ENCODE measurements around the gene IZUMO1R.
"Not testable (repeated sequence)": the region's sequence is repeated elsewhere in the genome, so short reads cannot be mapped to it uniquely, and the experiment has no call there.

IZUMO1R gene

DNA sequence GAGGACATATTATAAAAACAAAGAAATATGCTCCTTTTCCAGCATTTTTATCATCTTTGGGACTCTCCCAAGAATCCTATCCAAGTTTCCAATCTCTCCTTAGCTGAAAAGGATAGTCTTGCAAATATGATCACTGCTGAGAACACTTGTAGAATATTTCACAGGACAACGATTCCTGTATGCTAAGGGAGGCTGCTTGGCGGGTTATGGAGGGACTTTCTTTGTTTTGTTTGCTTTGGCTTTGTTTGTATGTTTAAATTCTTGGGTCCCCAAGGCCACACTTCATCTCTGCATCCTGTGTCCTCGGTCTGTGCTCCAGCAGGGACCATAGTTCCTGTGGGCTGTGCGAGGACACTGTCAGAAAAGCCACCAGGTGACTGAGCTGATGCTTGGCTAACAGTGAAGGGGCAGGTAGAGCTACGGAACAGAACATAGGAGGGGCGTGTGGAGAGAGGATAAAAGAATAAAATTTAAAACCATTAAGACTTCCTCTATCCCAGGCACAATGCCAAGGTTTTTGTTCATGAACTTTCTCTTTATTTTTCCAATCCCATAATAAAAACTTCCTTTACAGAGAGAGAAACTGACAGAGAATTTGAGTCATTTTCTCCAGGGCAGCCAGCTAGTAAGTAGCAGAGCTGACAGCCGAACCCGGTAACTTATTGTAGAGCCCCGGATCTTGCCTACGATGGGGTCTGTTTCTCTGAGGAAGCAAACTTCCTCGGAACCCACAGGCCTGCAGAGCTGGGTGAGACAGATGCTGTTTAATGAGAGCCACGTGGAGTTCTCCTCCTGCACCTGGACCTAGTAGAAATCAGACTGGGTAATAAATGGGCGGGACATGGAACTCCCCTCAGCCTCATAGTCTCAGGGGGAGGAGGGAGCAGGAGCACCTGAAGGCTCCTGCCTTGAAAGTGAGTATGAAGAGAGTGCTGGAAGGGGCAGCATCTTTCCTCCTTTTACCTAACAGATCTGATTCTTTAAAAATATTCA is at the start of gene IZUMO1R:
TSS of gene IZUMO1R (plus strand) at position 615 of the 993 bp plus-strand sequence. CDS start 1,057 bp downstream, outside the sequence.
- DNase-seq (ENCODE audit: low spot score): no peak

DNA sequence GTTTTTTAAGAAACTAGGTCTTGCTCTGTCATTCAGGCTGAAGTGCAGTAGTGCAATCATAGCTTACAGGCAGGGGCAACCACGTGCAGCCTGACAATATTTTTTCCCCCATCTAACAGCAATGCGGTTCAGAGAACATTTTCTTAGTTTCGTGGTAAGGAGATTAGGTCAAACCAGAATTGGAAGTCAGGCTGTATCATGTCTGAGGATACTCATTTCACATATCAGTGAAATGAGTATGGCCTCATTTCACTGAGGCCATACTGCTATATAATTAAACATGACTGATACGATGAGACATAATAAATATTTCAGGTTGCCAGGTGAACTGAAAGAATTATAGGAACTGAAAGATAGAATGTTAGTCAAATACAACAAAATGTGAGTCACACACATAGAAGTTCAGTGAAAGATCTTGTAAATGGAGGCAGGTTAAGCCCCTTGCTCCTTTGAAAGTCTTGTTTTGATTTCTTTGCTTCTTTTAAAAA is 32.5 kb upstream of the IZUMO1R start:
- DNase-seq (ENCODE audit: low spot score): no peak

DNA sequence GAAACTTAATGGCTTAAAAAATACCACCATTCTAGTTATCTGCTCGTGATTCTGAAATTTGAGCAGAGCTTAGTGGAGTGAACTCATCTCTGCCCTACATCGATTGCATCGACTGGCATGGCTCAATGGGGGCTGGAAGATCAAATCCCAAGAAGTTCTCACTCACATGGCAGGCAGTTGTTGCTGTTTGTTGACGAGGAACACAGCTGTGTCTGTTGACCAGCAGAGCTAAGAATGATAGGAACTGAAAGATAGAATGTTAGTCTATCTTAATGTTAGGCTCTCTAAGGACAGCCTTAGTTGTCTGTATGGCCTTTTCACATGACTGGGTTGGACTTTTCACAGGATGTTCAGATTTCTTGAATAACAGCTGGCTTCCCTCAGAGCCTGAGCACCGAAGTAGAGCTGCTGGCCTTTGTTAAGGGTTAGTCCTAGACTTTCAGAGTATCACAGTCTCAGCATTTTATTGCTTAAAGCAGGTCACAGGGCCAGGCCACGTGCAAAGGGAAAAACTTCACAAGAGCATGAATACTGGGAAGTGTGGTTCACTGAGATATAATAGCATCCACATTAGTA is 31.6 kb upstream of the IZUMO1R start:
- DNase-seq (ENCODE audit: low spot score): no peak

DNA sequence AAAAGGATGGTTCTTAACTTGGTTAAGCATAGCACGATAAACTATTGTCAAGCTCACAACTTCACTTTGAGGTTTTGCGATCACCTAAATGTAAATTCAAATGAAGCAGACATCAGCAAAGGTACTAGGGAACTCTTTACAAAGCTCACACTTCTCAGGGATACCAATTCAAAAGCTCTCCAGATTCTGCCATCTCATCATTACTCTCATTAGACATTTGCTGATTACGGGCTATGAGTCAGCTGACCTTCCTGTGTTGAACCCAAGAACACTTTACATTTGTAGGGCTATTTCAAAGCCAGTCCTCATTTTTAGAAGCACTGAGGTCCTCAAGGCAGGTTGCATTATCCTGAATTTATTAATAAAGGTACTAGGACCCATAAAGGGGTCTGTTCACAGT is 28.4 kb upstream of the IZUMO1R start:
- no peak for DNase-seq (ENCODE audit: low spot score)

DNA sequence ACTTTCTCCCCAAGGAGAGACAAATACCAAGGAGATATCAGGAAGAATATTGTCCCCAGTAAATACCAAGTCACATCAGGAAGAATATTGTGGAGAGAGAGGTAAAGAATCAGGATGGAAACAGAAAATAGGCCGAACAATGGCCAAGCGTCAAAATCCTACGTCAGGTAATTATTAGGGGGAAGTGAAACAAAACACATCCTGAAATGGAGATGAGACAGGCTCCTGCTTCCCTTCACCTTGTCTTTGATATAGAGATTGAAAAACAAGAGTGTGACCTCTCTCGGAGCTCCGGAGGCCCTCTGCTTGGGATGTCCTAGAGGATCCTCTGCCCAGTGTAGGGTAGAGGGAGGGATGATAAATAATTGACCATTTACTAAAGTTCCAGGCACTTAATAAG is 27.4 kb upstream of the IZUMO1R start:
- no peak for DNase-seq (ENCODE audit: low spot score)

DNA sequence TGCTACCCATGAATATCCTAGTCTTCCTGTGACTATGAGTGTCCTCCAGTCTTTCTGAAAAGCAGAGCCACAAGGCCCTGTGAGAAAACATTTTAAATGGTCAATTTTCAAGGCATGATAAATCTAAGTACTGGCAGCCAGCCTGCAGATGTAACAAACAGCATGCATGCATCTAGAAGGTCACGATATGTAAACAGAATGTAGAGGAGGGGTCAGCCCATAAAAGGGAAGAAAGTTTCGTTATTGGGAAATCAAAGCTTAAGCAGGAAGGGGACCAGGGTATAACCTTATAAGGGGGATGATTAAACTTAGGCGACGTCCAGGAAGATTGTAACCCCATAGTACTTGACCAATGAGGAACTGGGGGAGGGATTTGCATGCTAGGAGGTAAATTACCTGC is 26.2 kb upstream of the IZUMO1R start:
- not testable (repeated sequence) for DNase-seq (ENCODE audit: low spot score)

DNA sequence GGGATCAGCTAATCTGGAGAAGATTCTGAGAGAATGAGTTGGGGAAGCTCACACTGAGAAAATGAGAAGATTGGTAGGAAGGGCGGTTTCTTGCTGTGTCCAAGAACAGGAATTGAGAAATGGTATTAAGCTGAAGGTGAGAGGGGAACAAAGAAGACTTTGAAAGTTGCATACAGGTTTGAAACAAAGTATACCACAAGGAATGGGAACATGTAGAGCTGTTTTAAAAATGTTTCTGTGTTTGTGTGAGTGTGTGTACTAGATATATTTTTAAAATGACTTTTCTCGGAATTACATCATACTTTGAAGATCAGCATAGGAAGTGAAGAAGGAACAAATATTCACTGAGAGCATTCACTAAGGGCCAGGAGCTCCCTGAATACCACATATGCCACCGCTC is 24.4 kb upstream of the IZUMO1R start:
- DNase-seq (ENCODE audit: low spot score): no peak

DNA sequence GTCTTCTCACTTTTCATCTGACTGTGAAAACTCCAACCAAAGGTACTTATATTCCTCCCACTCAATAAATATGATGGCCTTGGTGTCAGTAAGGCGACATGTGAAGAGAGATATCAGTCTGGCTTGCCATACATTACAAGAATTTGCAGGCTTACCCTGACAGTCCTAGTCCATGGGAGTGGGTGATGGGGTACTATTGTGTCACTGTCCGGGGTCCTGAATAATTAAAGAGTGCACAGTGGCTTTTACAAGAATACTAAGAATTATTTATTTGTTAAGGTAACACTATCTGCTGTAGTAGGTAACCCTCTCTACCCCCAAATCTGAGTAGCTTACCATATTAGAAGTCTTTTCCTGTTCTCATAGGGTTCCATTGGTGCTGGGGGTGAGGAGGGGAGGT is 23.1 kb upstream of the IZUMO1R start:
- no peak for DNase-seq (ENCODE audit: low spot score)

DNA sequence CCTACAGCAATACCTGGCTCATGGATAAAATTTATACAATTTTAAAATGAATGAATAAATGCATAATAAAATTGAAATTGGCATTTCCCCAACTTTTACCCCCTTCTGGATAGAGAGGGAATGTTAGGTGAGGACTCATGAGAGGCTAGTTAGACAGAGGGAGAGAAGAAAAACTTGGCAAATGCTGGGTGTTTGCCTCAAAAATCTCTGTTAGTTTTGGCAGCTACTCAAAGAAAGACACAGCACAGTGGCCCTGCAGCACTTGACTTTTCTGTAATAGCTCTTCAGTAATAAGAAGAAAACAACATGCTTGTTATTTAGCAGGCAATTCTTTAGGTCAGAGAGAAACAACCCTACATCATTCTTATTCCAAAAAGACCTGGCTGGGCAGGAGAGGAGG is 20.7 kb upstream of the IZUMO1R start:
- no peak for DNase-seq (ENCODE audit: low spot score)

DNA sequence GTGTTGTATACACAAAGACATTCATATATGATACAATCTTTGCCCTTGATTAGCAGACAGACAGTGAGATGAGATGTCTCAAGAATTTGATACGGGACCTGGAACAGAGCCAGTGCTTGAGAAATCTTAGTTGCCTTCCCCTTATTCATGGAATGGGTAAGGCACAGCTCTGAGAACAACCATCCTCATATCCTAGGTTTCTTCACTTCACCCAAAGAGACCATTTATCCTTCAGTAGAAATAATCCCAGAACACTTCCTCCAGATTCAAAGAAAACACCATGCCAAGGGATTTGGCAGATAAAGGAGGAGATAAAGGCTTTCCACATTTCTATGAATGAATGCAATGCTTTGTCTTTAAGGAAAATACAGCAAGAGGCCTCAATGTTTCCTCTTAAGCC is 8.8 kb upstream of the IZUMO1R start:
- no peak for DNase-seq (ENCODE audit: low spot score)

DNA sequence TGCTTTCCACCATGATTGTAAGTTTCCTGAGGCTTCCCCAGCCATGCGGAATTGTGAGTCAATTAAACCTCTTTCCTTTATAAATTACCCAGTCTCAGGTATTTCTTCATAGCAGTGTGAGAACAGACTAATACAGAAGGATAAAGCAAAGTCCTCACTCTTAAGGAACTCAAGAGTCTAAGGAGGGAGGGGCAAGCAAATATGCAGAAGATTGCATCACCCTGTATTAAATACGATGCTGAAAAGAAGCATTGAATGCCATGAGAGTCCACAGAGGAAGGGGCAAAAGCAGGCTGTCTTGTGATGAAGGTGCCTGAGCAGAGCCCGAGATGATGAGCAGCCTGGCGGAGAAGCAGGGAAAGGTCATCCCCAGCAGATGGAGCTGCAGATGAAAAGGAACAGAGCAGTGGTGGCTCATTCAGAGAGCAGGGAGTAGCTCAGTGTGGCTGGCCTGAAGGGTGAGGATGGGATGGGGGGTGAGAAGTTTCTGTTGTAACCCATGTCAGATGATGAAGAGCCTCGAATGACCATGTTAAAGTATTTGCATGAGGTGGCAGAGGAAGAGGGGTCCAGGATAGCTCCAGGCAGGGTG is 6.3 kb upstream of the IZUMO1R start:
- DNase-seq (ENCODE audit: low spot score): no peak

DNA sequence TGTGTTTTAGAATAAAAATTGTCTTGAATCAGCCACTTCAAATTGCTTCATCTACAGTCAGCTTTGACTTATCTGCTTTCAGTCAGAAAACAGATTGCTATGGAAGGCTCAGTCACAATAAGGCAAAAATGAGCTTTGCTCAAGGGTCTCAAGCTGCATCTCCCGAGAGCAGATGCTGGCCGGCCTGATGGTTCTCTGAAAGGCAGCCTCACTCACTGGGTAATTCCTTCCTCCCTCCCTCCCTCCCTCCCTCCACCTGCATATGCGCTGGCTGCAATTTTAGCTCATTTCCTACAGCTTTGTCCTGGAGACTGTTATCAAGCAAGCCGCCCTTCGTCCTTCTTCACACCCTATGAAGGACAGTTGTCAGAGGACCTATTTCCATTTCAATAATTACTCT is 1.6 kb upstream of the IZUMO1R start:
- DNase-seq (ENCODE audit: low spot score): no peak

DNA sequence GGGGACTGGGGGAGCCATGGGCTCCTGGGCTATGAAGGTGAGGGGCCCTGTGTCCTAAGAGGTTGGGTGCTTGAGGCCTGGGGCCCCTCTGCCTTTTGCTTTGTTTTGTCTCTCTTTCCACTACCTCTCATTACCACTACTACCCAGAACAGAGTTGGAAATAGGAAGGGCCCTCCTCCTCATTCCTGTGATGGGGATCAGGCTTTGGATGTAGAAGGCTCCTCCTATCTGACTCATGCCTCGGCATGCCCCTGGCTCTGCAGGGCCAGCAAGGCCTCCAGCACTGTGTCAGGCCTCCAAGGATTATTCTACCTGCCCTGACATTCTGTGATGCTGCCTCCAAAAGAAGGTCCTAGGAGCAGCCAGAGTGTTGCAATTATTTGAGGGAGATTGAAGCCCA is 766 bp downstream of the IZUMO1R start:
- no peak for DNase-seq (ENCODE audit: low spot score)

DNA sequence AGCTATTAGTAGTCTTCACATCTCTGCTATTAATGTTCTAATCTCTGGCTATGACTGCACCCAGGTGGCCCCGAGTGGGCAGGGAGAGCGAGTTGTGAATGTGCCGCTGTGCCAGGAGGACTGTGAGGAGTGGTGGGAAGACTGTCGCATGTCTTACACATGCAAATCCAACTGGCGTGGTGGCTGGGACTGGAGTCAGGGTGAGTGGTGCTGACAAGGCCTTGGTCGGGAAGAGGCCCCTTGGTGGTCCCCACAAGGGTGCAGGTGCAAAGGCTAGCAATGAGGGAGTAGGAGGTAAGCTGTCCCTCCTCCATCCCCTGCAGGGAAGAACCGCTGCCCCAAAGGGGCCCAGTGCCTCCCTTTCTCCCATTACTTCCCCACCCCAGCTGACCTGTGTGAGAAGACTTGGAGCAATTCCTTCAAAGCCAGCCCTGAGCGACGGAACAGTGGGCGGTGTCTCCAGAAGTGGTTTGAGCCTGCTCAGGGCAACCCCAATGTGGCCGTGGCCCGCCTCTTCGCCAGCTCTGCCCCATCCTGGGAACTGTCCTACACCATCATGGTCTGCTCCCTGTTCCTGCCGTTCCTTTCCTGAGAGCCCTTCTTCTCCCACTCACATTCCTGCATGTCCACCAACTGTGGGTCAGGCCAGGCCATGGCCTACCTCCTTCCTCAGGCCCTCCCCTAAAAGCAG is 2.9 kb downstream of the IZUMO1R start:
- no peak for DNase-seq (ENCODE audit: low spot score)

DNA sequence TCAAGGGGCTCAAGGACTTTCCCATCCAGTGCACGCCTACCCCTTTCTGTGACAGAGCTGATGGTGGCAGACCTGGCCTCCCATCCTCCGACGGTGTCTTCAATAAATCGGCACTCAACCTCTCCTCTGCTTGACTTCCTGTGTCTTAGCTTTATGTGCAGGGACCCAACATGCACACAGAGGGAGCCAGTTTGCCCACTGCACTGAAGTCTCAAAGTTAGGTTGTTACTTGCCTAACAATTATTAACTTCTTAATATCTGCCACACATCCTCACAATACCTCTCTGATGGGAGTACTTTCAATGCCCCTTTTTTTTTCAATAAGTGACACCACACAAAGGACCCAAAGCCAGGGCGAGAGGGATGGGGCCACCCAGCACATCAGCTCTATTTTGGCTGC is 3.6 kb downstream of the IZUMO1R start:
- no peak for DNase-seq (ENCODE audit: low spot score)

DNA sequence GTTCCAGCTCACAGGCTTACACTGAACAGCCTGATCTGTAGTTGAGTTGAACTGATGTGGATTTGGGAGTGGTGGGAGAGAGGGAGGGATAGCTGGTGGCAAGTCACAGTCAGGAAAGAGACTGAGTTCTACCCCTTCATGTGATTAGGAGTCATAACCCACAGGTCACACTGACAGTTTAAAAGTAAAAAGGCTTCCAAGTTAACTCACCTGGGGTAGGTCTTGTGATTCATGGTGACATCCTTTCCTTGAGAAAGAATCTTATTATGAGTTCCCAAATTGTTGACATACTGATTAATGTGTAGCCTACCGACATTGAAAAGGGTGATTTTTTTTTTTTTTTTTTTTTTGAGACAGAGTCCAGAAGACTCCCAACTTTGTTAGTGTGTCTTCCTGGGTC is 5.4 kb downstream of the IZUMO1R start:
- DNase-seq (ENCODE audit: low spot score): no peak

DNA sequence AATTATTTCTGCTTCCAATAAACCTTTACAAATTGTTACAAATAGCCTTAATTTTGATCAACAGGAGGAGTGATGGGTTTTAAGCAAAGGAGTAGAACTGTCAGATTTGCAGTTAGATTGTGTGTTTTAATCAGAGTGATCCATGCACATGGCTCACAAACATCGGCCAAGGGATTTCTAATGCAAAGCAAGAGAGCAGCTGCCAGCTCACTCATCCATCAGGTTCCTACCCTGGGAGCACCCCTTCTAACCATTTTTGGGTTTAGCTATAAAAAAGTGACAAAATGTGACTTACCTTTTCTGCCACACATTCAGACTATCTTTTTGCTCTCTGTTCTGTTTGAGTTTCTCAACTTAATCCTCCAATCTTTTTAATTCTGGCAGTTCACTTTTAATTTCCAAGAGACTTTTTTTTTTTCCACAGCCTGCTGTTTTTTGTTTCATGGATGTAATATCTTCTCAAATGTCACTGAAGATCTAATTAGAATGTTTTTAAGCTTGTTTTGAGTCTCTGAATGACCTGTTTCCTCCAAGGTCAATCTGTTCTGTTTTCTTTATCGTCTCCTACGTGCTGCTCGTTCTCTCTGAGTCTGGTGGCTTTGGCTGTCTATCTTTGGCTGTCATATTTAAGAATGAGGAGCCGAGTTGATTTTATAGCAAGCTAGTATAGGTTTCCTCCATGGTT is 6.0 kb downstream of the IZUMO1R start:
- no peak for DNase-seq (ENCODE audit: low spot score)

DNA sequence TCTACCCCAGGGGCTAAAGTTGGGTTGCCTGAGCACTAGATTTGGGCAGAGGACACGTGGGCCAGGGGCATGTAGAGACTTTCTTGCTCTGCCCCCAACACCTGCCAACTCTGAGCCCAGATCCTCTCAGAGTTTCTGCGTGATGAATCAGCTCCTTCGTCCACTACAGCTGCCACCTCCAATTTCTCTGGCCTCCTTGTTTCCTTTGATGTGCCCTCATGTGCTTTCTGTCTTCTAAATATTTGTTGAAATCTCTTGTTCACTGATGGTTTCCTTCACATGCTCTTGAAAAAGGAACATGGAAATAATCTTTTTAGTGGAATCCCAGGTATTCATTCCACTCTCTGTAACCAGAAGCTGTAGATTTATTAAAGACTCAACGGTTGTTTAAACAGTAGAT is 8.0 kb downstream of the IZUMO1R start:
- DNase-seq (ENCODE audit: low spot score): no peak

DNA sequence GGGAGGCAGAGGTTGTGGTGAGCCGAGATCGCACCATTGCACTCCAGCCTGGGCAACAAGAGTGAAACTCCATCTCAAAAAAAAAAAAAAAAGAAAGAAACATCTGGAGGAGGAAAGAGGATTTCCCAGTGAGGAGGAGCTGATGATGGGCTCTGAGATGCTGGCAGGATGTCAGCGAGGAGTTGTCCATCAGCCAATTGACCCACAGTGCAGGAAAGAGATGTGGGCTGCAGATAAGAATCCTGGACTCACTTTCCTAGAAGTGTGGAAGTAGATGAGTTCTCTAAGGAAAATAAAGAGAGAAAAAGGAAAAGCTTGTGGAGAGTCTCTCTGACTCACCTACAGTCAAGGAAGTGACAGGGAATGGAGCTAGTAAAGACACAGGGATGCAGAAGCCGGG is 9.7 kb downstream of the IZUMO1R start:
- no peak for DNase-seq (ENCODE audit: low spot score)

DNA sequence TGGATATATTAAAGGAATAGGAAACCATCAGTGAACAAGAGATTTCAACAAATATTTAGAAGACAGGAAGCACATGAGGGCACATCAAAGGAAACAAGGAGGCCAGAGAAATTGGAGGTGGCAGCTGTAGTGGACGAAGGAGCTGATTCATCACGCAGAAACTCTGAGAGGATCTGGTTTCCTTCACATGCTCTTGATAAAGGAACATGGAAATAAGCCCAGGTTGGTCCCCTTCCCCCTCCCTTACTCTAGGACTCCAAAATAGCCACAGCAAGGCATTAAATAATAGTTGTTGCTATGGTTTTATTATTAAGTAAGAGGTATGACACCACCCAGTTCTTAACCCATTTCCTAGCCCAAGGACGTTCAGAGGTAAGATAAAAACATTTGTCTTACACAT is 11.3 kb downstream of the IZUMO1R start:
- no peak for DNase-seq (ENCODE audit: low spot score)

DNA sequence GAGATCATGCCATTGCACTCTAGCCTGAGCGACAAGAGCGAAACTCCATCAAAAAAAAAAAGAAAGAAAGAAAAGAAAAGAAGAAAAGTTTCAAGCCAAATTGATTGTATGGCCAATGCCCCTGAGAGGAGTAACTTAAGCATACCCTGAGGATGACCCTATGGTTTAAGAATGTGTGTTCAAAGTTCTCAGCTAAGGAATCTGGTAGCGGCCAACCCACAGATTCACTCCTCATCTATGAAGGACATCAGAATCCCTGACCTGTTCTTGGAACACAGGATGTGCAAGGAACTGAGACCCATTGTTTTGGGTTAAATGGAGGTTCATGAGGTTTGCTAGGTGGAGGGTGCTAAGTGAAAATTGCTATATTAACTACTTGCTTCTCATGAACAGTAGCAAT is 18.1 kb downstream of the IZUMO1R start:
- no peak for DNase-seq (ENCODE audit: low spot score)

DNA sequence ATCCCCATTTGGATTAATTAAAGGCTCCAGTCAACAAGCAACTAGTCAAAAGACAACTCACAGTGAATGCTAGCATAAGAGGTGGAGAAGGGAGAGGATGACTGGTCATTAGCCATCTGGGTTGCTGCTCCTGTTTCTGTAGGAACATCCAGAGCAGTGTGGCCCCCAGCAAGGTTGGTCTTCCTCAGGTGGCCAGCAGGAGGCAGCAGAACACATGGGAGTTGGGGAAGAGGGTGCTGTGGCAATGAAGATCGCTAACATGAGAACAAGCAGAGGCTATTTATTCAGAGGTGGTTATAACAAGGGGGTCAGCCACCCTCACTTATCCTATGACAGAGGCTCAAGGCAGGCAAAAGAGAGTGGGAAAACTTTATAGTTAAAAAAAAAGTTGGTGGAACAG is 21.3 kb downstream of the IZUMO1R start:
- DNase-seq (ENCODE audit: low spot score): no peak
